ENCODE measurements around the gene DHX34.
"Not testable (repeated sequence)": the region's sequence is repeated elsewhere in the genome, so short reads cannot be mapped to it uniquely, and the experiment has no call there.

DHX34 gene

GRCh38 chr19:47324502-47324901 lies 24.6 kb upstream of the DHX34 start:
- peak; percentile 32 for DNase-seq

GRCh38 chr19:47330466-47330869 lies 18.6 kb upstream of the DHX34 start:
- no peak for DNase-seq

GRCh38 chr19:47331490-47331889 lies 17.6 kb upstream of the DHX34 start:
- DNase-seq: no peak

GRCh38 chr19:47331931-47332547 lies 17.1 kb upstream of the DHX34 start, which contains the start of gene C5AR2:
C5AR2 (plus strand) TSS chr19:47332175; CDS start chr19:47340800, 8,625 bp downstream.
- peak; percentile 35 for DNase-seq

- not testable (repeated sequence) for DNase-seq
Observed at GRCh38 chr19:47336765-47337718, 12.1 kb upstream of the DHX34 start.

- DNase-seq: no peak
Observed at GRCh38 chr19:47339196-47339880, 9.8 kb upstream of the DHX34 start.

GRCh38 chr19:47340477-47341208 lies 8.5 kb upstream of the DHX34 start:
- no peak for DNase-seq

GRCh38 chr19:47341734-47342133 lies 7.4 kb upstream of the DHX34 start:
- DNase-seq: no peak

GRCh38 chr19:47343194-47343802 lies 5.8 kb upstream of the DHX34 start:
- no peak for DNase-seq

GRCh38 chr19:47344425-47344824 lies 4.7 kb upstream of the DHX34 start:
- DNase-seq: no peak

- DNase-seq: not testable (repeated sequence)
Observed at GRCh38 chr19:47346024-47346423, 3.1 kb upstream of the DHX34 start.

GRCh38 chr19:47350630-47351029 lies 1.5 kb downstream of the DHX34 start:
- no peak for DNase-seq

GRCh38 chr19:47351548-47351947 lies 2.4 kb downstream of the DHX34 start:
- no peak for DNase-seq

GRCh38 chr19:47352095-47352494 lies 3.0 kb downstream of the DHX34 start:
- no peak for DNase-seq

- no peak for DNase-seq
Observed at GRCh38 chr19:47353307-47353712, 4.2 kb downstream of the DHX34 start.

- no peak for DNase-seq
Observed at GRCh38 chr19:47356900-47357299, 7.8 kb downstream of the DHX34 start.

GRCh38 chr19:47357788-47358680 lies 8.9 kb downstream of the DHX34 start:
- DNase-seq: no peak

- no peak for DNase-seq
Observed at GRCh38 chr19:47358936-47359335, 9.8 kb downstream of the DHX34 start.

GRCh38 chr19:47362321-47362720 lies 13.2 kb downstream of the DHX34 start:
- no peak for DNase-seq

- no peak for DNase-seq
Observed at GRCh38 chr19:47363758-47364531, 14.8 kb downstream of the DHX34 start.
